HEK293 (cell line): ENCODE data around the gene MBNL3.

Experiments
- CTCF ChIA-PET: fragments of 350-600 bp; formaldehyde crosslinking; extraction: SDS; loops from one replicate; lab custom pipeline; 2021; ENCODE audit warnings: antibody characterized with exemption; lab: Yijun Ruan, JAX
- POLR2A ChIA-PET: fragments of 300-600 bp; formaldehyde crosslinking; extraction: SDS; loops from one replicate; lab custom pipeline; 2020; ENCODE audit warnings: antibody characterized with exemption, inconsistent platforms; lab: Yijun Ruan, JAX
- H3K27ac ChIP-seq: fragments of 200-500 bp; sonication (Bioruptor generic); 2 replicates; pipeline ENCODE4 v1.5.1; 2014; ENCODE audit warnings: low read depth, low read length, control low read depth, inconsistent platforms; ENCODE audit errors: extremely low read depth
- H3K36me3 ChIP-seq, 2 experiments: fragments of 200-500 bp in 1 of 2; sonication (Bioruptor generic) in 1 of 2; 1 replicate in 1 of 2; 2 replicates in 1 of 2; pipeline ENCODE4 v1.5.1; 2014 to 2017; ENCODE audit warnings: inconsistent platforms in 2 of 2, low read length in 2 of 2; ENCODE audit not compliant: control insufficient read depth in 2 of 2, insufficient read depth in 1 of 2
- H3K4me1 ChIP-seq: fragments of 200-500 bp; sonication (Bioruptor generic); 2 replicates; pipeline ENCODE4 v1.5.1; 2014; ENCODE audit warnings: mild to moderate bottlenecking, low read length, inconsistent platforms; ENCODE audit not compliant: control insufficient read depth, insufficient read depth
- H3K4me3 ChIP-seq: 2 replicates; pipeline ENCODE4 v1.5.1; 2011; ENCODE audit warnings: low read depth, mild to moderate bottlenecking, control low read depth, low read length, moderate library complexity
- H3K9me3 ChIP-seq: fragments of 200-500 bp; sonication (Bioruptor generic); 2 replicates; pipeline ENCODE4 v1.5.1; 2014; ENCODE audit warnings: low read depth, low read length, inconsistent platforms; ENCODE audit not compliant: control insufficient read depth, insufficient read depth
- BCL11A ChIP-seq: fragments of 450-650 bp; formaldehyde crosslinking; IDR thresholded peaks from 2 replicates; pipeline ENCODE4 v1.5.1; 2016; ENCODE audit warnings: low read depth, missing biosample characterization, missing genetic modification characterization
- BCL11B ChIP-seq: fragments of 450-650 bp; formaldehyde crosslinking; IDR thresholded peaks from 2 replicates; pipeline ENCODE4 v1.5.1; 2016; ENCODE audit warnings: low read depth, missing biosample characterization, missing genetic modification characterization
- EGR2 ChIP-seq: fragments of 450-650 bp; formaldehyde crosslinking; IDR thresholded peaks from 2 replicates; pipeline ENCODE4 v1.5.1; 2016; ENCODE audit warnings: low read depth, missing biosample characterization, missing genetic modification characterization
- IKZF3 ChIP-seq: fragments of 450-650 bp; IDR thresholded peaks from 2 replicates; pipeline ENCODE4 v1.5.0; 2018; ENCODE audit warnings: missing biosample characterization, mild to moderate bottlenecking, missing genetic modification characterization, moderate library complexity
- KLF1 ChIP-seq: fragments of 450-650 bp; formaldehyde crosslinking; IDR thresholded peaks from 2 replicates; pipeline ENCODE4 v1.5.1; 2016; ENCODE audit warnings: missing biosample characterization, missing genetic modification characterization
- PRDM1 ChIP-seq: fragments of 450-650 bp; formaldehyde crosslinking; IDR thresholded peaks from 2 replicates; pipeline ENCODE4; 2016; ENCODE audit warnings: missing biosample characterization, missing genetic modification characterization
- SP3 ChIP-seq: fragments of 450-650 bp; formaldehyde crosslinking; IDR thresholded peaks from 2 replicates; pipeline ENCODE4 v1.5.1; 2016; ENCODE audit warnings: missing biosample characterization, missing genetic modification characterization
- YY1 ChIP-seq: fragments of 450-650 bp; formaldehyde crosslinking; IDR thresholded peaks from 2 replicates; pipeline ENCODE4 v1.5.1; 2018; ENCODE audit warnings: missing biosample characterization, missing genetic modification characterization
- ZBTB8A ChIP-seq: fragments of 450-650 bp; formaldehyde crosslinking; IDR thresholded peaks from 2 replicates; pipeline ENCODE4 v1.5.1; 2016; ENCODE audit warnings: missing biosample characterization, missing genetic modification characterization
- ZNF133 ChIP-seq: fragments of 450-650 bp; formaldehyde crosslinking; IDR thresholded peaks from 2 replicates; pipeline ENCODE4 v1.5.1; 2016; ENCODE audit warnings: missing biosample characterization, missing genetic modification characterization
- ZNF169 ChIP-seq: fragments of 450-650 bp; formaldehyde crosslinking; IDR thresholded peaks from 2 replicates; pipeline ENCODE4 v1.5.1; 2016; ENCODE audit warnings: missing biosample characterization, missing genetic modification characterization
- ZNF324 ChIP-seq: fragments of 450-650 bp; formaldehyde crosslinking; IDR thresholded peaks from 2 replicates; pipeline ENCODE4 v1.5.1; 2016; ENCODE audit warnings: missing biosample characterization, missing genetic modification characterization
- ZNF366 ChIP-seq: fragments of 450-650 bp; formaldehyde crosslinking; conservative IDR thresholded peaks from 2 replicates; pipeline ENCODE4 v1.5.1; 2016; ENCODE audit warnings: missing biosample characterization, missing genetic modification characterization
- ZNF394 ChIP-seq: fragments of 450-650 bp; formaldehyde crosslinking; IDR thresholded peaks from 2 replicates; pipeline ENCODE4 v1.5.1; 2016; ENCODE audit warnings: missing biosample characterization, missing genetic modification characterization, mild to moderate bottlenecking, moderate library complexity, borderline replicate concordance
- ZNF48 ChIP-seq: fragments of 450-650 bp; formaldehyde crosslinking; IDR thresholded peaks from 2 replicates; pipeline ENCODE4 v1.5.1; 2016; ENCODE audit warnings: missing biosample characterization, missing genetic modification characterization
- ZNF544 ChIP-seq: fragments of 450-650 bp; formaldehyde crosslinking; IDR thresholded peaks from 2 replicates; pipeline ENCODE4 v1.5.0; 2017; ENCODE audit warnings: missing biosample characterization, missing genetic modification characterization
- ZNF571 ChIP-seq: fragments of 450-650 bp; formaldehyde crosslinking; IDR thresholded peaks from 2 replicates; pipeline ENCODE4 v1.5.0; 2017; ENCODE audit warnings: missing biosample characterization, missing genetic modification characterization
- TF ChIP-seq, protein P1 (sequence below): fragments of 450-650 bp; formaldehyde crosslinking; IDR thresholded peaks from 2 replicates; pipeline ENCODE4 v1.5.0; 2017; ENCODE audit warnings: missing biosample characterization, missing genetic modification characterization, borderline replicate concordance
- TF ChIP-seq, protein P2 (sequence below): sonication (generic); formaldehyde crosslinking; IDR thresholded peaks from 2 replicates; pipeline ENCODE4 v1.8.1; 2022; ENCODE audit warnings: mild to moderate bottlenecking, moderate library complexity, missing genetic modification reagents
- TF ChIP-seq, protein P3 (sequence below): fragments of 450-650 bp; formaldehyde crosslinking; IDR thresholded peaks from 2 replicates; pipeline ENCODE4 v1.5.1; 2016; ENCODE audit warnings: missing biosample characterization, missing genetic modification characterization

The MBNL3 gene

DNA sequence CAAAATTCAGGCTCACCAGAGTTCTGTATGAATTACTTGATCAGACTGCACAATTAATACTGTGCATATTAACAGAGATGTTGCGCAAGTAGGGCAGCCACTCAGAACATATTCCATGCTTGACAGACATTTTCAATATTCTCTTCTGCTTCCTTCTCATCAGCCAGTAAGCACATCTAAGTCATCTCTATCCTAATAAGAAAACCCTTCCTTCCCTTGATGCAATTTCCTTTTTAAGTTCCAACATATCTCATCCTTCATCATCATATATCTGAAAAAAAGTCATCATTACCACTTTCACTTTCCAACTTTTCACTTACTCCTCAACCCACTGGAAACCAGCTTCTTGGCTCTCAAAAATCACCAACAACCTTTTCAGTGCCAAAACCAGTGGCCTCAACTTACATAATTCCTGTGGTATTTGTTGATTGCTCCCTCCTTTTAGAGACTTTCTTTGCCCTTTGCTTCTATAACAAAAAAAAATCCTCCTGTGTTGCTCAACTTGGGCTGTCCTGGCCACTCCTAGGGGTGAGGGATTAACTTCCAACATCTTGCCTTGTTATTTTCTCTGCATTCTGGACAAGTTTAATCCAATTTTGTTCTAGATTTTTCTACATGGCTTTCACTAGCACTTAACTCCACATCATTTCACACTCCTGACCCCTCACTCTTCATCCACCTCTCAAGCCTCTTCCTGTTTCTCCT lies 14.1 kb downstream of the MBNL3 start:
- POLR2A ChIA-PET: no interaction called here
- TF ChIP-seq PRDM1 (tag by site-specific recombination) (peak; percentile 87), SP3 (no peak)
- TF ChIP-seq, all 188 proteins: peak for 1
- CTCF ChIA-PET: interaction anchor here (0.7 to 1.2 kb wide), 2 partner anchors 10 to 604 kb away, joined by 3 to 4 read pairs; no protein-coding TSS in a partner anchor
- Histone ChIP-seq H3K36me3 (no peaks in the 10 kb centered on the region), H3K27ac (no peak overlapping the region), H3K4me1 (no peaks in the 10 kb centered on the region), H3K4me3 (no peak overlapping the region), H3K9me3 (no peaks in the 10 kb centered on the region)

DNA sequence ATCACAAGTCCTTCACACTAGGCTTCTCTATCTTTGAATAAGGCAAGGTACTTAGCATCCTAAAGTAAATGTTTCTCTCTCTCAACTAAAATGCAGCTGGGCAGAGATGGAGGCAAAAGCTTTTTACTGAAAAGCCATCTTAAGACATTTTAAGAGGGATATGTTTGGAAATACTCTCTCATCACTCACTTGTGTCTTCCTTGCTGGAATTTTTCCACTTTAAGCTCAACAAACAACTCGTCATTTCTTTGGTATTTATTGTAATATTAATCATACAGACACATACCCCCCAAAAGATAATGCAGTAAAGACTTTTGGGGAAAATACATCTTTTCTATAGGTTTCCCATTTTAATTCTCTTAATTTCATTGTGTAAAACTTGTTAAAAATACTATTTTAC lies 16.4 kb downstream of the MBNL3 start:
- ChIA-PET POLR2A (no interaction called here), CTCF (interaction anchor here (0.7 to 1.3 kb wide), 3 partner anchors 11 to 68 kb away, joined by 3 to 4 read pairs (median 3); no protein-coding TSS in a partner anchor)
- peaks cover 4% of the 10 kb centered on the region; the same call in 1 of the 2 replicates for H3K4me1 ChIP-seq
- no peak overlapping the region for H3K27ac ChIP-seq
- no peaks in the 10 kb centered on the region for H3K9me3 ChIP-seq
- TF ChIP-seq ZNF571 (tag by site-specific recombination): no peak
- TF ChIP-seq ZNF133 (tag by site-specific recombination): no peak
- no peak for TF ChIP-seq EGR2 (tag by site-specific recombination)
- TF ChIP-seq, protein P1, sequence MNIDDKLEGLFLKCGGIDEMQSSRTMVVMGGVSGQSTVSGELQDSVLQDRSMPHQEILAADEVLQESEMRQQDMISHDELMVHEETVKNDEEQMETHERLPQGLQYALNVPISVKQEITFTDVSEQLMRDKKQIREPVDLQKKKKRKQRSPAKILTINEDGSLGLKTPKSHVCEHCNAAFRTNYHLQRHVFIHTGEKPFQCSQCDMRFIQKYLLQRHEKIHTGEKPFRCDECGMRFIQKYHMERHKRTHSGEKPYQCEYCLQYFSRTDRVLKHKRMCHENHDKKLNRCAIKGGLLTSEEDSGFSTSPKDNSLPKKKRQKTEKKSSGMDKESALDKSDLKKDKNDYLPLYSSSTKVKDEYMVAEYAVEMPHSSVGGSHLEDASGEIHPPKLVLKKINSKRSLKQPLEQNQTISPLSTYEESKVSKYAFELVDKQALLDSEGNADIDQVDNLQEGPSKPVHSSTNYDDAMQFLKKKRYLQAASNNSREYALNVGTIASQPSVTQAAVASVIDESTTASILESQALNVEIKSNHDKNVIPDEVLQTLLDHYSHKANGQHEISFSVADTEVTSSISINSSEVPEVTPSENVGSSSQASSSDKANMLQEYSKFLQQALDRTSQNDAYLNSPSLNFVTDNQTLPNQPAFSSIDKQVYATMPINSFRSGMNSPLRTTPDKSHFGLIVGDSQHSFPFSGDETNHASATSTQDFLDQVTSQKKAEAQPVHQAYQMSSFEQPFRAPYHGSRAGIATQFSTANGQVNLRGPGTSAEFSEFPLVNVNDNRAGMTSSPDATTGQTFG: no peak
- TF ChIP-seq, protein P2, sequence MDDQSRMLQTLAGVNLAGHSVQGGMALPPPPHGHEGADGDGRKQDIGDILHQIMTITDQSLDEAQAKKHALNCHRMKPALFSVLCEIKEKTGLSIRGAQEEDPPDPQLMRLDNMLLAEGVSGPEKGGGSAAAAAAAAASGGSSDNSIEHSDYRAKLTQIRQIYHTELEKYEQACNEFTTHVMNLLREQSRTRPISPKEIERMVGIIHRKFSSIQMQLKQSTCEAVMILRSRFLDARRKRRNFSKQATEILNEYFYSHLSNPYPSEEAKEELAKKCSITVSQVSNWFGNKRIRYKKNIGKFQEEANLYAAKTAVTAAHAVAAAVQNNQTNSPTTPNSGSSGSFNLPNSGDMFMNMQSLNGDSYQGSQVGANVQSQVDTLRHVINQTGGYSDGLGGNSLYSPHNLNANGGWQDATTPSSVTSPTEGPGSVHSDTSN: no peak
- TF ChIP-seq ZNF366 (tag by site-specific recombination): no peak
- no peak for TF ChIP-seq ZNF169
- TF ChIP-seq IKZF3: no peak
- no peak for TF ChIP-seq BCL11B
- TF ChIP-seq ZNF544 (tag by site-specific recombination): no peak
- TF ChIP-seq ZBTB8A: no peak
- no peak for TF ChIP-seq ZNF48
- no peak for TF ChIP-seq KLF1 (tag by site-specific recombination)
- no peak for TF ChIP-seq ZNF394 (tag by site-specific recombination)
- TF ChIP-seq, all 188 proteins: peak for 0
- Histone ChIP-seq H3K4me3 (no peak overlapping the region), H3K36me3 (no peaks in the 10 kb centered on the region)

DNA sequence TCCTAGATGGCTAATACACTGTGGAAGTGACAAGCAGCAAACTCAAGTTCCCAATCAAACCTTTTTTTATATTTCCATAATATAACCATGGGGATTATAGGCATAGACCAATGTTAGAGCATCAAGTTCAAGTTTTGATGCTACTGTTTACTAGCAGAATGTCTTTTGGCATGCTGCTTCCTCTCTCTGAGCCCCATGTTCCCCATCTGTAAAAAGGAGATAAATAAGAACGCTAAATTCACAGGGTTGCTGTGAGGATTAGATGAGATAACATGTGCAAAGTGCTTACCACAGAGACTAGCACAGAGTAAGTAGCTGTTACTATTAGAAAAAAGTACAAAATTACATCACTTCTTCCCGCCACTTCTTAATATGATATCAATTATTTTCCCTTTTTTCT lies 18.0 kb downstream of the MBNL3 start:
- no peak overlapping the region for H3K27ac ChIP-seq
- ChIA-PET CTCF (interaction anchor here (1.4 kb wide), 1 partner anchor 9 kb away, joined by 3 read pairs; no protein-coding TSS in a partner anchor), POLR2A (no interaction called here)
- H3K4me1 ChIP-seq: peaks cover 9% of the 10 kb centered on the region
- no peaks in the 10 kb centered on the region for H3K36me3 ChIP-seq
- TF ChIP-seq ZNF133 (tag by site-specific recombination): no peak
- no peak for TF ChIP-seq BCL11A (tag by site-specific recombination)
- TF ChIP-seq, protein P3, sequence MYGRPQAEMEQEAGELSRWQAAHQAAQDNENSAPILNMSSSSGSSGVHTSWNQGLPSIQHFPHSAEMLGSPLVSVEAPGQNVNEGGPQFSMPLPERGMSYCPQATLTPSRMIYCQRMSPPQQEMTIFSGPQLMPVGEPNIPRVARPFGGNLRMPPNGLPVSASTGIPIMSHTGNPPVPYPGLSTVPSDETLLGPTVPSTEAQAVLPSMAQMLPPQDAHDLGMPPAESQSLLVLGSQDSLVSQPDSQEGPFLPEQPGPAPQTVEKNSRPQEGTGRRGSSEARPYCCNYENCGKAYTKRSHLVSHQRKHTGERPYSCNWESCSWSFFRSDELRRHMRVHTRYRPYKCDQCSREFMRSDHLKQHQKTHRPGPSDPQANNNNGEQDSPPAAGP (tag by site-specific recombination): no peak
- no peak for TF ChIP-seq ZNF324 (tag by site-specific recombination)
- TF ChIP-seq YY1 (tag by site-specific recombination): no peak
- no peak overlapping the region for H3K4me3 ChIP-seq
- H3K9me3 ChIP-seq: no peaks in the 10 kb centered on the region
